ENCODE measurements around the gene PRXL2B.

PRXL2B gene

DNA sequence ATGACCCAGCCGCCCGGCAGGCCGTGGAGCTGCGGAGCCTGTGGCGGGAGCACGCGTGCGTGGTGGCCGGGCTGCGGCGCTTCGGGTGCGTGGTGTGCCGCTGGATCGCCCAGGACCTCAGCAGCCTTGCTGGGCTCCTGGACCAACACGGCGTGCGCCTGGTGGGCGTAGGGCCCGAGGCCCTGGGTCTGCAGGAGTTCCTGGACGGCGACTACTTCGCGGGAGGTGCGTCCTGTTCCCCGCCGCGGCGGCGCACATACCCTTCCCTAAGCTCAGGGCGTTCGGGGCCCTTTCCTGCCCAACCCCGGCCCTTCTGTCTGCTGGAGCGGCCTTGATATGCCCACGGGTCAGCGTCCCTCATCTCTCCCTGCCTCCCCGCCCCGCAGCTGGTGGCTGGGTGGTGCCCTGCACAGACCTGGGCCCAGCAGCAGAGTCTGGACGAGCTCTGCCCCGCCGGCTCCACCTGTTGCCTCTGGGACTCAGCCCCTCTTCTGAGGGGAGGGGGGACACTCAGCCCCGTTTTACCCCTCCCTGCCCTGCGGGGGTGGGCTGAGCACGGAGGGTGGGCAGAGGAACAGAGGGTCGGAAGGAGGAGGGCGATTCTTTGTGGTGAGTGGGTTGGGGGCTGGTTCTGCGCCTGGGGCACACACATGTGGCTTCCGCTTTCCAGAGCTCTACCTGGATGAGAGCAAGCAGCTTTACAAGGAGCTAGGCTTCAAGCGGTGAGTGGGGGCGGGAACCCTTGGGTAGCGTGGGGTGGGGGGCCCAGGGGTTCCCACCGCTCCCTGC is 688 bp downstream of the PRXL2B start:
- no peak for DNase-seq

DNA sequence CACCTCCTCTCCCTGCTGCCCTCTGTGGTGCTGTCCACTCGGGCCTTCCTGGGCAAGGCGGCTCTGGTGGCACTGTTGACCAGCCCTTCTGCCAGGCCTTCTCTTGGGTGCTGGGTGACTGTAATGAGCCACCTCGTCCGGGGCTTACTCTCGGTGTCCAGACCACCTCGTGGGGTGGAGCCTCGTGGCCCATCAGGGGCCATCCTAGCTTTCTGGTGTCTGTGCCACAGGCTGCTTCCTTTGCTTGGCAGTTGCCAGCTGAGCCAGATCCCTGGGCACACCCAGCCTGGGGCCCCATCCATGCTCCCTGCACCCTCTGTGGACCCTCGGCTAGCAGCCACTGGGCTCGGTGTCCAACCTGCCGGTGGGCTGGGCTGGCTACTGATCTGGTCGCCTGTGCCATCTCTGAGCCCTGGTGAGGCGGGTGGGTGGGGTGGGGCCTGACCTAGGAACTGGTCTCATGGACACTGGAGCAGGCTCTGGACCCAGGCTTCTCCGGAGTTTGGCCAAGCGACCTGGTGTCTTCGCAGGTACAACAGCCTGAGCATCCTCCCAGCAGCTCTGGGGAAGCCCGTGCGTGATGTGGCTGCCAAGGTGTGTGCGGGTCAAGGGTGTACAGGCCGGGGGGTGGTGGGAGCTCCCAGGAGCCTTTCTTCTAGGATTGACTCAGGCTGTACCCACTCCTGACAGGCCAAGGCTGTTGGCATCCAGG is 1.4 kb downstream of the PRXL2B start:
- no peak for DNase-seq

DNA sequence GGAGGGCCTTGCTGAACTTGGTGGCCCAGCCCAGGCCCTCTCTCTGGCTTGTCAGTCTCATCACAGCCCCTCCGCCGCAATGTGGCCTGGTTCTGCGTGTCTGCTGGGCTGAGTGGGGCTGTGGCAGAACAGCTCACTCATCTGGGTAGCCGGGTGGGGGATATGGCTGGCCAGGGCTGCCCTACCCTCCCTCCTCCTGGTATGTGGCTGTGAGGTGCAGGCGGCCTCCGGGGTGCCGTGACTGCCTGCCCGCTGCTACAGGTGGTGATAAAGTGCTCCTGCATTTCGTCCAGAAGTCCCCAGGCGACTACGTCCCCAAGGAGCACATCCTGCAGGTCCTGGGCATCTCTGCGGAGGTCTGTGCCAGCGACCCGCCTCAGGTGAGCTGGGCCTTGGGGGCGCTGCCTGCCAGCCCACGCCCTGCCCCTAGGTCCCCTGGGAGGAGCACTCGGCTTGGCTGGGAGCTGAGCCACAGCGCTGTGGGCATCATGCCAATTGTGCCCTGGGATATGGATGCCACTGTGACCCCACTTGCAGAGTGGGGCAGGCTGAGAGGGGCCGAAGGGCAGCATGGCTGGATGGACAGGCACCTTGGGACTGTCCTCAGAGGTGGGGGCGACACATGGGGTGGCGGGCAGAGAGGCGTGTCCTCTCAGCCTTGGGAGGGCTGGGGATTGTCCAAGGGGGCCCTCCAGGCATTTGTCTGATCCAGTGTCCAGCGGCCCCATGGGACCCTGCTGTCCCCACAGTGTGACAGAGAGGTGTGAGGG is 2.3 kb downstream of the PRXL2B start:
- no peak for DNase-seq

DNA sequence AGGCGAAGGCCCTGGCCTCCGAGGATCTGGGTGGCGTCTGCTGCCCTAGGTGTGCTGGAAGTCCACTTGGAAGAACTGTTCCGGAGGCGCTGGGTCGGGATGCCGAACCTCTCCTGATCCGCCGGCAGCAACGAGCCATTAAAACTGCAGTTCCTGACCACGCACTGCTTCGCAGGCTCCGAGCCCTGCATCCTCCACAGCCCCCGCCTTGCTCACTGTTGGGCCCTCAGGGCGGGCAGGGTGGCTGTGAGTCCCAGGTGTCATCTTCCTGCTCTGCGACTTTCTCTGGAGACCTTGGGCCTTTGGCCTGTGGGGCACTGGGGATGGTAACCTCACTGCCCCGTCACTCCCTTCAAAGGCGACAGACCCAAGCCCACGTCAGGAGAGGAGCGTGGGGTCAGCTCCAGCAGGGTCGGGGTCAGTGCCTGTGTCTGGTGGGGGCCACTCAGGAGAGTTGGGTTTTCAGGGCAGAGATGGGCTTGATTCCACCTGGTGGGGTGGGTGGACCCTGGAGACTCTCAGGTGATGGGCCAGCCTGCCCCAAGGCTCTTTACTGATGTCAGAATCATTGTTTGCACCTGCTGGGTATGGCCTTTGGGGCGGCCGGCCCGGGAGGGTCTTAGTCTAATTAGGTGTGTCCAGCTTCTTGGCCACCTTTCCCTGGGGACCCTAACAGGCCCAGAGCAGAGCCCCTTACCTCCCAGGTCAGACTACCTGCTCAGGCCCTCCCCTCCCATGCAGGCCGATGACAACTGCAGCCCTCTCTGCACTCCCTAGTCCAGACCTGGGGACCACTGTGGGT is 3.1 kb downstream of the PRXL2B start:
- DNase-seq = no peak

DNA sequence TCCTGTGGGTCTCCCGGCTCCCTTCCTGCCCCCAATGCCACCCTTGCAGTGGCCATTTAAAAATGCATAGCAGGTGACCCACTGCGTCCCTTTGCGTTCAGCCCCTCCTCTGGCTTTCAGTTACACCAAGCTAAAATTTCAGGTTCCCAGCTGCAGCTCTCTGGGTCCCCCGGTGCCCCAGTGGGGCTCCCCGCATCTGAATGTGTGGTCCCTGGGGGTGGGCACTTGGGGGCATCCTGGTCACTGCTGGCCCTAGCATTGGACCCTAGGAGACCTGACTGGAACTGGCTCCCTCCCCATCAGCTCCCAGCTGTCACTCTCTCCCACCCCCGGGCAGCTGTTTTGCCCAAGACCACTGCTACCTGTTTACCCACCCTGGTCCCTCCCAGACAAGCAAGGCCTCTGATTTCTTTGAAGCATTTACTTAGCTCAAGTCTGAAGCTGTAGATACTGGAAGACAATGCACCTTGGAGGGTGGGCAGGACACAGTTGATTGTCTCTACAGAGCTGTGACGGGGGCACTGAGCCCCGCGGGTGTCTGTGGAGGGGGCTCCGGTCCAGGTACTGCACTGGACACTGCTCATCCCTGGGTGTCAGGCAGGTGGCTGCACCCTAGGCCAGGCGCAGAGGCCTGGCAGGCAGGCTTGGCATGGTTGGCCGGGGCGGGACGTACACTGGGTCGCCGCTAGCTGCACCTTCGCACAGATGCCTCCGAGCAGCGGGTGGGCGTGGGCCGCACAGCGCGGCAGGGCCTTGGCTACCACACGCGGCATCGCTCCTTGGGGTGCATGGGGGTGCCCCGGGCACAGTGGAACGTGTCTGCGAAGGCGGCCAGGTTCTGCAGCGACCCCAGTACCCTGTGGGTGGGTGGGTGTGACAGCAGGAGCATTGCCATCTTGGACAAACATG is 3.9 kb downstream of the PRXL2B start:
- no peak for DNase-seq

DNA sequence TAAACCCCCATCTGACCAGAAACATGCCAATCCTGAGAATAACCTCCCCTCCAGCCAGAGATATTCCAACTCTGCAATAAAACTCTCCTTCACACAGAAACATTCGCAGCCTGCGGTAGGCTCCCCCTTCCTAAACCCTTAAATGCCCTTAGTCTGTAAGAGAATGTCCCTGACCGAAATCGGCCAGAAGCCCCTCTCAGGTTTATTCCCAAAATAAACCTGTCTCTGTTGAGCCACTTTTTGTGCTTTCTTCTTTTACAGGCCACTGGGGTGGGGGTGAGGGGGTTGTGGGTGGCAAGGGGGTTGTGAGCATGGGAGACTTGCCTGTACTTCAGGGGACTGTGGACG is 4.6 kb downstream of the PRXL2B start:
- DNase-seq = no peak

DNA sequence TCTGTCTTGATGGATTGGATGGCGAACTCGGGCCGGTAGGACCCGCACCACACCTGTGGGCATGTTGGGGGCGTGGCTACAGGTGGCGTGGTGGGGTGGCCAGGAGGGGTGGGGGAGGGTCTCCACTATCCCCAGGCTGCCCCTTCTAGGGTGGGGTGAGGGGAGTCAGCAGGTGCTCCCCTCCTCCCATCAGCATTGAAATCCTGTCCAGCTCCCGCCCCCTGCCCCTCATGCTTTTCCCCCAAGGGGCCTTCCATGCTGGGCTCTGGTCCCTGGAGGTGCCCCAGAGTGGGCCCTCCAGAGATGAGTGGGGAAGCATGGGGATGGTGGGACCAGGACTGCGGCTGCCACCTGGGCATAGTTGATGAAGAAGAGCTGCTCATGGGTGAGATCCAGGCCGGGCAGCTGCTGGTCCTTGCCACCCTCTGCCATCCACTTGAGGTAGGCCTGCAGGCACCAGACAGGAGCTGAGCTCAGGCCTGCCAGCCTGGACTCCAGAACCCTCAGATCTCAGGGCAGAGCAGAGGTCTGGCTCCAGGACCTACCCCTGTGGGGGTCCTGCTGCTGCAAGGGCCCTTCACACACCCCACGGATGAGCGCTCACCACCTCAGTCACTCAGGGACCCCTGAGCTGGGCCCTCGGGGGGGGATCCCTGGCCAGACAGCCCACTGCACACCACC is 5.1 kb downstream of the PRXL2B start:
- no peak for DNase-seq

DNA sequence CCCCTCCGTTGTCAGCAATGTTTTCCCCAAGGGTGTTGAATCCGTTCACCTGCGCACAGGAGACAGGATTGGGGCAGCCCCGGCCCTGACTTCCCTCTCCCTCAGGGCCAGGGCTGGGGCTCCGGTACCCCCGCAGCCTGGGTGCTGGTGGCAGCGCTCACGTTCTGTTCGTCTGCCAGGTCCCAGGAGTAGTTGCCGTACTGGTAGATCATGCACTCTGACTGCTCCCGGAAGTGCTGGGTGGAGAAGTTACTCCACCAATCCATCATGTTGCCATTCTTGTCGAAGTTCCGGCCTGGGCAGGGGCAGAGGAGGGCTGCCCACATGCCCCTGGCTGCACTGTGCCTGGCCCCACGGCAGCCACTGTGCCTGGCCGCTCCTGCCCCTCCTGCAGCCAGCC is 6.1 kb downstream of the PRXL2B start:
- DNase-seq = no peak

DNA sequence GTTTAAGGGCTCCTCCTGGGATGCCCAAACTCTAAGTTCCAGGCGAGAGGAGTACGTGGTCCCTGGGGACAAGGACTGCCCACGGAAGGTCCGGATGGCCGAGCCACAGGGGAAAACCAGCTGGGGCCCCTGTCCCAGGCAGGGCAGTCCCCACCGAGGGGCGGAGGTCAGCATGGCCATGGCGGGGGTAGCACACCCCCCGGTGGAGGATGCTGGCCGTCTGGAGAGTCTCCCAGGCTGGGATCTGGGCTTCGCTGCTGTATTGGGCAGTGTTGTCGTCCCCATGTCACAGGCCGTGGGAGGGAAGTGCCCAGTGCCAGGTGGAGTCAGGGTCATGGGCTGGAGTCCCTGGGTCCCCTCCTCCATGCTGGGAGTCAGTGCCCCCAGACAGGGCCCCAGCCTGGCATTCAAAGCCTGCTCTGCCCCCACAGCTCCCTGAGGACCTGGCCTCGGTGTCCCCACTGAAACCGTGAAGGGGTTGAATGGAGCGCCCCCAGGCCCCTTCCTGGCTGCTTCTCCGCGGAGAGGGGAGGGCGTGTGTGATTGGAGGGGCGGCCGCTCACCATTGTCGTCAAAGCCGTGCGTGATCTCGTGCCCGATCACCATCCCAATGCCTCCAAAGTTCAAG is 6.8 kb downstream of the PRXL2B start:
- no peak for DNase-seq

DNA sequence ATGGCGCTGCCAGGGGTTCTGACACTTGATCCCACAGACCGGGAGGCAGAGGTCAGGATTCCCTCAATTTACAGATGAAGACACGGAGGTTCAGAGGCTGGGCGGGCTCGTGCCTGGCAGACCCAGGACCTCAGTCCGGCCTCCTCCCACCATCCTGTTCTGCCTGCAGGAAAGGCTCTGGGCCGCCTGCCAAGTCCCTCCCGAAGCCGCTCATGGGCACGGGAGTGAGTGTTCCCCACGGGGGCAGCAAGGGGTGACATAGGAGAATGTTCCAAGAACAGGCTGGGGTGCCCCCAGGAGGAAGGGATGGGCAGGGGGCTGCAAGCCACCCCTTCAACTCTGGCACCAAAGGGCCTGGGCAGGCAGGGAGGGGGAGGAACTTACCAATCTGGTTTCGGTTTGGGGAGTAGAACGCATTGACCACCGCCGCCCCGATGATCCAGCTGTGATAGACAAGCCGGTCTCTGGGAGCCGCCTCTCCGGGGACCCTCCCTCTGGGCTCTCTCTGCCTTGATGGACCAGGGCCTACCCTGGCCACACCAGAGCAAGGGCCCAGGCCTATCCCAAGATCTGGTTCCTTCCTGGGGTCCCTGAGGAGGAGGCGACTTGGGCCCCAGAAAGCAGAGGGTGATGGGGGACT is 7.5 kb downstream of the PRXL2B start:
- no peak for DNase-seq

DNA sequence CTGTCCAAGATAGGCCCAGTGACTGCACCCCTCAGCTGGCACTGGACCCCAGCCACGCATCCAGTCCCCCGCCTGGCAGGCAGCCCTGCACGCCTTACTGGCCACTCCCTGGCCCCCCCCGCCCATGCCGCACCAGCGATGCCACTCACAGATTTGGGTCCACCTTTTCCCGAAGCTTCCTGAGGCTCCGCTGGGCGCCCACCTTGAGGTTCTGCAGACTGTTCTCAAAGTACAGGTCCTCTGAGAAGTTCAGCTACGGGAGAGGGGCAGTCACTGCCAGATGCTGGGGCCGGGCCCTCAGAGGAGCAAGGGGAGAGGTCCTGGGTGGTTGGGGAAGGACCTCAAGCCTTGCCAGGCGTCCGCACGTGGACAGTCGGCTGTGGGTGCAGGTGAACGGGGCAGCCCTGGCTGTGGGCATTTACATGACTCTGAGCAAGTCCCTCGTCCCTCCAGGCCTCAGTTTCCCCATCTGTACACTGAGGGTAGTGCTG is 8.1 kb downstream of the PRXL2B start:
- no peak for DNase-seq

DNA sequence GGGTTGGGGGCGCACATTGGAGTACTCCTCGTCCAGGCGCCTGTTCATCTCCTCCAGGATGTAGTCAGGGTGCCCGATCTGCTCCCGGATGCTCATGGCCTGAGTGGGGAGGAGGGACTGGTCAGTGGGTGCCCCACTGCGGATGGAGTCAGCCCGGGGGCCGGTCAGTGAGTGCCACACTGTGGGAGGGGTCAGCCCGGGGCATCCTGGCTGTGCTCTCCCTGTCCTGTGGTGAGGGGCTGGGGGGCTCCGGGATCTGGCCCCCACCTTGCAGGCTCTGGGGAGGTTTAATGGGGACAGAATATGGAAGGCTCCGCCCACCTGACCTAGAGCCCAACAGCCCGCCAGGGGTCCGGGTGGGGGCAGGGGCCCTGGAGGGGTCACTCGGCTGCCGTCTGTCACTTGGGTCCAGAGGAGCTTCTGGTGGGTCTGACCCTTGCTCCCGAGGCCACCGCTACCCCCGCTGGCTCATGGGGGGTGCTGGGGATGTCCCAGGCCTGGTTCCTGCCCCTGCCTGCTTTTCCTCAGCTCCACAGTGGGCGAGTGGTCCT is 8.8 kb downstream of the PRXL2B start:
- DNase-seq = no peak

DNA sequence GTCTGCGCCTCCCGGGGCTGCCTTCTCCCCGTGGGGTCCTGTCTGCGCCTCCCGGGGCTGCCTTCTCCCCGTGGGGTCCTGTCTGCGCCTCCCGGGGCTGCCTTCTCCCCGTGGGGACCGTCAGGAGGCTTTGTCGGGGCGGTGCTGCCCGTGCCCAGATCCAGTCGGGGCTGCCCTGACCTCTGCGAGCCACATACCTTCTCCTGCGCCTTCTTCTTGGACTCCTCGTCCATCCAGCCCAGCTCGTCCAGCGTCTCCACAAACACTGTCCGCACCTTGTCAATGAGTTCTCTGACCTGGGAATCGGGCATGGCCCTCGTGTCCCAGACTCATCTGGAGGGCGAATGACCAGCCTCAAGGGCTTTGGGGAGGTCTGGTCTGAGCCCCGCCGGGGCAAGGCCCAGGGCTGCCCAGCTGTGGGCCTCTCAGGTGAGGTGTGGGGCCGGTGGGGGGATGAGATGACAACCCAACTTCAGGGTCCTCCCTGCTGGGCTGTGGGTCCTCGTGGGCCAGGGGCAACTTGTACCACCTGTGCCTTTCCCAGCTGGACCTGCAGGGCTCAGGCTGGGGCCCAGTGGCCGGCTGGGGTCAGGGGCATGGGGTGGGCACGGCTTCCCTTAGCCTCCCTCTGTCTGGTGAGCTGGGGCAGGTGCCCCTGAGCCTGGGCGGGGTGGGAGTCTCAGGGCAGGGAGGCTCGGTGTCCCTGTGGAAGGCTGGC is 9.4 kb downstream of the PRXL2B start:
- DNase-seq = no peak

DNA sequence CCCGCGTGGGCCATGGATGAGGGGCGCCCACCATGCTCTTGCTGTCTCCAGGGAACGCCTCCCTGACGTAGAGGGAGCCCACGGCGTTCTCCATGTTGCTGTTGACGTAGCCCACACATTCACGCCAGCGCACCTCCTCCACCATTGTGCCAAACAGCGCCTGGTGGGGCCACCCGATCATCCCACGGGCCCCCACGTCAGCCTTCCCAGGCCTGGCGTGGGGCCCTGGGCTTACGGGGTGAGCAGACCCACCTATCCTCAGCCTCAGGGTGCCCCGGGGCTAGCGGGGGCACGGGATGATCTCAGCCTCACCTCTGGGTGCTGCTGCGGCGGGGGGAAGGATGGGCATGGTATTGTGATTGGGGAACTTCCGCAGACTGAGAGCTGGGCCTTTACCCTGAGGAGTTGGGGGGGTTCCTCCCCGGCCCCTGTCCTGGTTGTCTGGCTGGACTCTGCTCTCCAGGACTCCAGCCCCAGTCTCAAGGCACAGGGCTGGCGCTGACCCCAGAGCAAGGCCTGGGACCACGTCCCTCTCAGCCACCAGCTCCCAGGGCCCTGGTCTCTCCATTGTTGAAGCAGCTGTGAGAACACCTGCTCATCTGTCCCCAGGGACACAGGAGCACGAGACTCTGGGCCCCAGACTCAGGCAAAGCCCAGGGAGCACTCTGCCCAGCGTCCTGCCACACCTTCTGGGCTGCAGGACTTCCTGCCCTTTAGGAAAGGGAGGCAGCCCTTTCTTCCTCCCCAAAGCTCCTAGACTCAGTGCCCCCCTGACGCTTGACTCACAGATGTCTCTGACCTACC is 10.2 kb downstream of the PRXL2B start:
- no peak for DNase-seq

DNA sequence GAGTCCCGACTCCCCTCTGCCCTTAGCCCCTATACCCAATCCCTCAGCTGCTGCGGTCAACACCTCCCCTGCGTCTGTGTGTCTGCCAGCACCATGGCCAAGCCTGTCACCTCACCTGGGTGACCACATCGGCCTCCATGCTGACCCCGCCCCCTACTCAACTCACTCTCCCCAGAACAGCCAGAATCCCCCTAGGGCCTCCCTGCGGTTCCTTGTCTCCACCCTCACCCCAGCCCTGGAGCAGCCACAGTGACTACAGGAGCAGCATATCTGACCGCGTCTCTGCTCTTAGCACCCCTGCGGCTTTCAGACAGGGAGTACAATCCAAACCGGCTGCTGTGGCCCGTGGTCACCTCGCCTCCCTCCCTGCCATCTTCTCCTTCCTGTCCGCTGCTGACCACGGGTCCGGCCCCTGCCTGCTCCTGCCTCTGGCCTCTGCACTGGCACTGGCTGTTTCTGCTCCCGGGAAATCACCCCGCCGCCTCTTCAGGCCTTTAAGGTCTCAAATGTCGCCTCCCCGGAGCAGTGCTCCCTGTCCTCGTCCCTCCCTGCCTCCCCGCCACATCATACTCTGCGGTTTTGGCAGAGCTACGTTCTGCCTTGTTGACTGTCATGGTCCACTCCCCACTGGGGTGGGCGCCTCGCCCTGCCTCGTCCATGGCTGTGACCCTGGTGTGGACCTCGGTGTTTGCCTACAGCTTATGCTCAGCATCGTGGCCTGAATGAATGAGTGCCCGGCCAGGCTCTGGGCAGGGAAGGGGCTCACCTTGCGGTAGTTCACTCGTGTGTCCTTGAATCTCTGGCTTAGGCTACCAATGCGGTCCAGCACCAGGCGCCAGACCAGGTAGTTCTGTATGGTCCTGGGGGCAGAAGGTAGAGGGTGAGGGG is 11.1 kb downstream of the PRXL2B start:
- no peak for DNase-seq

DNA sequence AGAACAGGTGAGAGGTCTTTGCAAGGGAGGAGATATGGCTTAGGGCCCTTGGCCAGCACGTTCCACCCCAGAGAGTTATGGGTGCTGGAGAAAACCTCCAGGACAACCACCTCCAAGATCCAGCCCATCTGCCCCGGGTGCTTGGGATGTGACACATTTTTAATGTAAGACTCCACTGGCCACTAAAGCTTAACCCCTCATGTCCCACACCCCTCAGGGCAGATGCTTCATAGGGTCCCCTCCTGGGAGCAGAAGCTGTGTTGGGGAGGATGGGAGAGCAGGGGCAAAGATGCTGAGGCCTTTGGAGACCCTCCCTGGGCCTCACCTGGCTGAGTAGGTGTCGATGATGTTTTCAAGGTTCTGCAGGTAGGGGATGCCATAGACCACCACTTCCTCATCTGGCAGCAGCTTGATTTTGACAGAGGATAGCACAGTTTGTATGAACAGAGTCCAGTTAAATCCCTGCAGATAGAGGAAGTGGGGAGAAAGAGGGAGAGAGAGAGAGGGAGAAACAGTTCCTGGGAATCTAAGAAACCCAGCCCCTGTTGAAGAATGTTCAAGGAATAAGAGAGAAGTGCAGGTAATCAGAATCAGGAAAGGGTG is 11.9 kb downstream of the PRXL2B start:
- DNase-seq = no peak
